Neural cell (in vitro differentiated cells): Measurements from ENCODE around the gene IL1RAP. TPM values are rescaled to one million over a fixed set of nuclear protein-coding genes. Genes with fewer than 3 reads are reported as not detected.

Source experiments
- H2AFZ ChIP-seq: fragments of 200-600, 300-800 bp; sonication (generic), shearing (Covaris generic); 2 replicates; pipeline ENCODE4 v1.6.0; 2014; ENCODE audit warnings: low read depth, mild to moderate bottlenecking, antibody characterized with exemption, low read length, moderate library complexity
- H3F3A ChIP-seq: fragments of 200-600 bp; shearing (Covaris generic); 2 replicates; pipeline ENCODE4 v1.6.1; 2016; ENCODE audit warnings: mild to moderate bottlenecking, moderate library complexity, mixed read lengths, antibody characterized with exemption, low read length; ENCODE audit not compliant: insufficient read depth, poor library complexity, severe bottlenecking
- H3K27ac ChIP-seq: fragments of 200-600, 300-800 bp; sonication (generic), shearing (Covaris generic); 2 replicates; pipeline ENCODE4 v1.5.1; 2014; ENCODE audit warnings: mild to moderate bottlenecking, low read length, moderate library complexity
- H3K27me3 ChIP-seq: fragments of 300-800, 200-600 bp; sonication (generic), shearing (Covaris generic); 2 replicates; pipeline ENCODE4 v1.6.0; 2014; ENCODE audit warnings: mild to moderate bottlenecking, low read depth, low read length, moderate library complexity; ENCODE audit not compliant: insufficient read depth
- H3K36me3 ChIP-seq: fragments of 300-800, 200-600 bp; sonication (generic), shearing (Covaris generic); 2 replicates; pipeline ENCODE4 v1.5.1; 2014; ENCODE audit warnings: mild to moderate bottlenecking, antibody characterized with exemption, low read length, moderate library complexity; ENCODE audit not compliant: insufficient read depth
- H3K4me2 ChIP-seq: fragments of 300-800, 200-600 bp; sonication (generic), shearing (Covaris generic); 2 replicates; pipeline ENCODE4 v1.6.0; 2014; ENCODE audit warnings: mild to moderate bottlenecking, low read length
- H3K4me3 ChIP-seq: fragments of 300-800, 200-600 bp; sonication (generic), shearing (Covaris generic); 2 replicates; pipeline ENCODE4 v1.5.1; 2014; ENCODE audit warnings: mild to moderate bottlenecking, low read length, moderate library complexity
- H3K79me2 ChIP-seq: fragments of 200-600 bp; shearing (Covaris generic); replicated peaks from 2 replicates; pipeline ENCODE4 v1.6.0; 2014; ENCODE audit warnings: mild to moderate bottlenecking, low read length, moderate library complexity; ENCODE audit not compliant: insufficient read depth
- H3K9ac ChIP-seq: fragments of 300-800, 200-600 bp; sonication (generic), shearing (Covaris generic); 2 replicates; pipeline ENCODE4 v1.6.1; 2016; ENCODE audit warnings: mild to moderate bottlenecking, low read length, mixed read lengths
- H3K9me2 ChIP-seq: fragments of 200-600 bp; shearing (Covaris generic); 2 replicates; pipeline ENCODE4 v1.6.1; 2016; ENCODE audit warnings: mild to moderate bottlenecking, low read length, mixed read lengths; ENCODE audit not compliant: insufficient read depth
- H3K9me3 ChIP-seq: fragments of 200-600, 300-800 bp; sonication (generic), shearing (Covaris generic); 2 replicates; pipeline ENCODE4 v1.6.1; 2016; ENCODE audit warnings: mild to moderate bottlenecking, mixed run types, low read length, moderate library complexity, mixed read lengths
- H4K20me1 ChIP-seq: fragments of 200-600 bp; shearing (Covaris generic); 2 replicates; pipeline ENCODE4 v1.6.1; 2016; ENCODE audit warnings: mild to moderate bottlenecking, mixed run types; ENCODE audit not compliant: insufficient read depth
- EP300 ChIP-seq: fragments of 450-650 bp; conservative IDR thresholded peaks from 2 replicates; pipeline ENCODE4 v1.6.1; 2014; ENCODE audit warnings: antibody characterized with exemption, mild to moderate bottlenecking, moderate library complexity; ENCODE audit not compliant: poor library complexity, severe bottlenecking
- EZH2 ChIP-seq: fragments of 200-600, 300-800 bp; shearing (Covaris generic), sonication (generic); IDR thresholded peaks from 2 replicates; pipeline ENCODE4 v1.6.1; 2014; ENCODE audit warnings: antibody characterized with exemption, low read length, borderline replicate concordance, mild to moderate bottlenecking; ENCODE audit not compliant: insufficient read depth, poor library complexity, severe bottlenecking
- MXI1 ChIP-seq: fragments of 450-650 bp; conservative IDR thresholded peaks from 2 replicates; pipeline ENCODE4 v1.6.1; 2014; ENCODE audit warnings: antibody characterized with exemption, mild to moderate bottlenecking; ENCODE audit not compliant: poor library complexity, severe bottlenecking
- POLR2AphosphoS5 ChIP-seq: IDR thresholded peaks from 2 replicates; pipeline ENCODE4 v1.6.1; 2012
- RAD21 ChIP-seq: fragments of 450-650 bp; conservative IDR thresholded peaks from 2 replicates; pipeline ENCODE4 v1.6.1; 2014; ENCODE audit warnings: antibody characterized with exemption, mild to moderate bottlenecking, moderate library complexity
- SMC3 ChIP-seq: fragments of 450-650 bp; conservative IDR thresholded peaks from 2 replicates; pipeline ENCODE4 v1.6.1; 2014; ENCODE audit warnings: antibody characterized with exemption, mild to moderate bottlenecking, moderate library complexity; ENCODE audit not compliant: poor library complexity
- polyA plus RNA-seq: library from polyadenylated mRNA; depleted of rRNA; stranded (reverse); fragments of >200 nt; gene quantifications from 2 replicates; pipeline ENCODE4 v1.2.3, GENCODE V29; 2014
- TF ChIP-seq, protein P1 (sequence below): IDR thresholded peaks from 2 replicates; pipeline ENCODE4 v1.6.1; 2012; ENCODE audit warnings: borderline replicate concordance

The IL1RAP gene
- polyA plus RNA-seq, 1 donor from 2014 or later = 24.6 TPM

- no peak overlapping the region for H3K9ac ChIP-seq
- H3K27me3 ChIP-seq = no peaks in the 10 kb centered on the region
- TF ChIP-seq MXI1 = no peak
- H3K27ac ChIP-seq = no peak overlapping the region
- no peaks in the 10 kb centered on the region for H3K9me3 ChIP-seq
- no peak overlapping the region for H2AFZ ChIP-seq
- no peaks in the 10 kb centered on the region for H4K20me1 ChIP-seq
- no peak overlapping the region for H3K4me3 ChIP-seq
- no peak overlapping the region for H3K4me2 ChIP-seq
- no peaks in the 10 kb centered on the region for H3K9me2 ChIP-seq
- no peaks in the 10 kb centered on the region for H3K79me2 ChIP-seq
- H3K36me3 ChIP-seq = no peaks in the 10 kb centered on the region
- H3F3A ChIP-seq = no peaks in the 10 kb centered on the region
Observed at GRCh38 chr3:190528706-190529105, 14.8 kb downstream of the IL1RAP start.

- Histone ChIP-seq H3K36me3 (no peaks in the 10 kb centered on the region), H3K79me2 (no peaks in the 10 kb centered on the region), H3K27ac (no peak overlapping the region), H3K9me2 (no peaks in the 10 kb centered on the region), H3K9ac (no peak overlapping the region), H3K27me3 (no peaks in the 10 kb centered on the region), H4K20me1 (no peaks in the 10 kb centered on the region), H3F3A (no peaks in the 10 kb centered on the region), H3K4me2 (no peak overlapping the region), H2AFZ (no peak overlapping the region), H3K4me3 (no peak overlapping the region), H3K9me3 (no peaks in the 10 kb centered on the region)
- no peak for TF ChIP-seq EP300
- no peak for TF ChIP-seq SMC3
- TF ChIP-seq, protein P1, sequence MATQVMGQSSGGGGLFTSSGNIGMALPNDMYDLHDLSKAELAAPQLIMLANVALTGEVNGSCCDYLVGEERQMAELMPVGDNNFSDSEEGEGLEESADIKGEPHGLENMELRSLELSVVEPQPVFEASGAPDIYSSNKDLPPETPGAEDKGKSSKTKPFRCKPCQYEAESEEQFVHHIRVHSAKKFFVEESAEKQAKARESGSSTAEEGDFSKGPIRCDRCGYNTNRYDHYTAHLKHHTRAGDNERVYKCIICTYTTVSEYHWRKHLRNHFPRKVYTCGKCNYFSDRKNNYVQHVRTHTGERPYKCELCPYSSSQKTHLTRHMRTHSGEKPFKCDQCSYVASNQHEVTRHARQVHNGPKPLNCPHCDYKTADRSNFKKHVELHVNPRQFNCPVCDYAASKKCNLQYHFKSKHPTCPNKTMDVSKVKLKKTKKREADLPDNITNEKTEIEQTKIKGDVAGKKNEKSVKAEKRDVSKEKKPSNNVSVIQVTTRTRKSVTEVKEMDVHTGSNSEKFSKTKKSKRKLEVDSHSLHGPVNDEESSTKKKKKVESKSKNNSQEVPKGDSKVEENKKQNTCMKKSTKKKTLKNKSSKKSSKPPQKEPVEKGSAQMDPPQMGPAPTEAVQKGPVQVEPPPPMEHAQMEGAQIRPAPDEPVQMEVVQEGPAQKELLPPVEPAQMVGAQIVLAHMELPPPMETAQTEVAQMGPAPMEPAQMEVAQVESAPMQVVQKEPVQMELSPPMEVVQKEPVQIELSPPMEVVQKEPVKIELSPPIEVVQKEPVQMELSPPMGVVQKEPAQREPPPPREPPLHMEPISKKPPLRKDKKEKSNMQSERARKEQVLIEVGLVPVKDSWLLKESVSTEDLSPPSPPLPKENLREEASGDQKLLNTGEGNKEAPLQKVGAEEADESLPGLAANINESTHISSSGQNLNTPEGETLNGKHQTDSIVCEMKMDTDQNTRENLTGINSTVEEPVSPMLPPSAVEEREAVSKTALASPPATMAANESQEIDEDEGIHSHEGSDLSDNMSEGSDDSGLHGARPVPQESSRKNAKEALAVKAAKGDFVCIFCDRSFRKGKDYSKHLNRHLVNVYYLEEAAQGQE = no peak
- TF ChIP-seq POLR2AphosphoS5 = no peak
- no peak for TF ChIP-seq MXI1
- TF ChIP-seq EZH2 = no peak
- TF ChIP-seq RAD21 = no peak
Observed at GRCh38 chr3:190531406-190531805, 17.5 kb downstream of the IL1RAP start.

GRCh38 chr3:190532731-190533203, 18.9 kb downstream of the IL1RAP start:
- Histone ChIP-seq H3F3A (no peaks in the 10 kb centered on the region), H3K27me3 (no peaks in the 10 kb centered on the region), H3K9me3 (no peaks in the 10 kb centered on the region), H3K9me2 (no peaks in the 10 kb centered on the region), H3K4me2 (no peak overlapping the region), H2AFZ (no peak overlapping the region), H3K36me3 (no peaks in the 10 kb centered on the region), H3K27ac (no peak overlapping the region), H4K20me1 (no peaks in the 10 kb centered on the region), H3K9ac (no peak overlapping the region), H3K79me2 (no peaks in the 10 kb centered on the region), H3K4me3 (no peak overlapping the region)
- TF ChIP-seq EZH2 (no peak), EP300 (no peak), RAD21 (no peak), MXI1 (no peak), POLR2AphosphoS5 (no peak)
- TF ChIP-seq, protein P1 = no peak
